A549 treated with ZK216348 at 1 μM for 4 hours (cell line): ENCODE results near the gene RWDD2A. TPM values are rescaled to one million over a fixed set of nuclear protein-coding genes. Genes with fewer than 3 reads are reported as not detected.

Source experiments
- total RNA-seq: library from RNA; stranded (reverse); fragments of 200-300 nt; extraction: Qiagen RNA extraction; gene quantifications from 5 replicates; pipeline ENCODE4 v1.2.3, GENCODE V29; 2022; ENCODE audit warnings: low read depth

Gene RWDD2A
- total RNA-seq: 1.2 to 2.2 TPM (median 1.5 TPM) in 5 replicates

GRCh38 chr6:83192871-83193746, at the start of gene RWDD2A, which contains the start of gene PGM3:
Gene RWDD2A, plus strand, starts transcription at chr6:83193357. Its CDS starts 1,095 bp downstream, at chr6:83194452.
Gene PGM3, minus strand, starts transcription at chr6:83193265. Its CDS starts 2,253 bp downstream, at chr6:83191012.

Other genes starting within 250 kb of the RWDD2A start
- 3.2 to 4.5 TPM (median 3.6 TPM) in 5 replicates for gene UBE3D, start 127.5 kb upstream of the RWDD2A start, total RNA-seq
- 1.9 to 3.5 TPM (median 2.6 TPM) in 5 replicates for gene DOP1A, start 125.7 kb upstream of the RWDD2A start, total RNA-seq
- gene PGM3, start 92 bp upstream of the RWDD2A start, total RNA-seq: 22.9 to 32.1 TPM (median 27.5 TPM) in 5 replicates
- 35.8 to 44.2 TPM (median 37.6 TPM) in 5 replicates for gene ME1, start 237.7 kb downstream of the RWDD2A start, total RNA-seq